Loucy (cell line): ENCODE measurements around the gene FGF8.

Experiments
- H2AFZ ChIP-seq: fragments of 200-600 bp; sonication (generic); 2 replicates; pipeline ENCODE4 v1.6.0; 2016; ENCODE audit warnings: antibody characterized with exemption, mild to moderate bottlenecking, low read length, moderate library complexity
- H3F3A ChIP-seq: fragments of 200-600 bp; 2 replicates; pipeline ENCODE4 v1.6.0; 2016; ENCODE audit warnings: antibody characterized with exemption, low read depth, mild to moderate bottlenecking
- H3K27me3 ChIP-seq: fragments of 200-600 bp; sonication (generic); 2 replicates; pipeline ENCODE4 v1.6.1; 2014; ENCODE audit warnings: low read length, mild to moderate bottlenecking; ENCODE audit not compliant: insufficient read depth, poor library complexity, severe bottlenecking
- H3K36me3 ChIP-seq: fragments of 200-600 bp; sonication (generic); 2 replicates; pipeline ENCODE4 v1.6.1; 2016; ENCODE audit warnings: low read length; ENCODE audit not compliant: insufficient read depth
- H3K4me1 ChIP-seq: fragments of 200-600 bp; sonication (generic); 2 replicates; pipeline ENCODE4 v1.5.1; 2014; ENCODE audit warnings: low read length, mild to moderate bottlenecking; ENCODE audit not compliant: insufficient read depth, poor library complexity, severe bottlenecking
- H3K4me2 ChIP-seq: fragments of 200-600 bp; sonication (generic); 2 replicates; pipeline ENCODE4 v1.6.0; 2014; ENCODE audit warnings: antibody characterized with exemption, low read length, low read depth, mild to moderate bottlenecking; ENCODE audit not compliant: poor library complexity, severe bottlenecking
- H3K4me3 ChIP-seq: fragments of 200-600 bp; sonication (generic); 2 replicates; pipeline ENCODE4 v1.5.1; 2014; ENCODE audit warnings: low read length, mild to moderate bottlenecking, mixed read lengths; ENCODE audit not compliant: poor library complexity, severe bottlenecking
- H3K79me2 ChIP-seq: fragments of 200-600 bp; sonication (generic); 2 replicates; pipeline ENCODE4 v1.6.1; 2014; ENCODE audit warnings: low read length; ENCODE audit not compliant: insufficient read depth
- H3K9ac ChIP-seq: fragments of 200-600 bp; sonication (generic); 2 replicates; pipeline ENCODE4 v1.6.0; 2014; ENCODE audit warnings: mild to moderate bottlenecking, low read depth, low read length, moderate library complexity; ENCODE audit not compliant: poor library complexity, severe bottlenecking
- H3K9me2 ChIP-seq: fragments of 200-600 bp; sonication (generic); replicated peaks from 2 replicates; pipeline ENCODE4 v1.6.1; 2016; ENCODE audit warnings: low read depth, low read length, mixed read lengths
- H3K9me3 ChIP-seq: fragments of 200-600 bp; sonication (generic); 2 replicates; pipeline ENCODE4 v1.6.1; 2014; ENCODE audit warnings: mild to moderate bottlenecking, antibody characterized with exemption, low read length, low read depth; ENCODE audit not compliant: insufficient read depth
- H4K20me1 ChIP-seq: fragments of 200-600 bp; sonication (generic); 2 replicates; pipeline ENCODE4 v1.6.0; 2014; ENCODE audit warnings: antibody characterized with exemption, low read length, mild to moderate bottlenecking; ENCODE audit not compliant: insufficient read depth, poor library complexity, severe bottlenecking
- EZH2phosphoT487 ChIP-seq: fragments of 200-600 bp; IDR thresholded peaks from 2 replicates; pipeline ENCODE4 v1.6.1; 2018; ENCODE audit warnings: antibody characterized with exemption, mild to moderate bottlenecking, moderate library complexity, borderline replicate concordance
- TF ChIP-seq, protein P1 (sequence below): fragments of 200-600 bp; sonication (generic); conservative IDR thresholded peaks from 2 replicates; pipeline ENCODE4 v1.5.1; 2014; ENCODE audit warnings: mild to moderate bottlenecking, antibody characterized with exemption, low read length

FGF8 gene

DNA sequence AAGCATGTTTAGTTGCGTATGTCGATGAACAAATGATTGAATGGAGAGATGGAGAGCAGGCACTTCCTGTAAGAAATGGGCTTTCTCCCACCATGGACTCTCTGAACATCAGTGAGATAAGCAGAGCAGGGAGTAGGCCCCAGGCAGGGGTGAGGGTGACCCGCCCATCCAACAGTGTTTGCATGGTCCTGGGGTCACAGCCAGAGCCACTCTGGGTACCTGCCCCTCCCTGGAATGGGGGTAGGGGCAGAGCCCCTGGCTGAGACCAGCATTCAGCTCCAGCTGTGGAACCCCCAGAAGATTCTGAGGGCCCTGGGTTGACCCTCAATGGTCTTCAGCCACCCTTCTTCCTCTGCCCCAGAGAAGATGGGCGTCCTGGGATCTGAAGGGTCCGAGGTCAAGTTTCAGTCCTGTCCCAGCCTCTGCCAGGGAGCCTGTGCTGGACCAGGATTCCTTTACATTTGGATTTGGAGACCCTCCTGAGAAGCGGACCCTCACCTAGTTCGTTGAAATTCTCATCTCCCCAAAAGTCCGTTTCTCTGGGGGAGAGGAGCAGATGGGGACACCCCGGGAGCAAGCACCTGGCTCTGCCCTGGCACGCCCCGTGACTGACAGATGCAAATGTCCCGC lies 2.4 kb upstream of the FGF8 start:
- Histone ChIP-seq H4K20me1 (peaks cover 5% of the 10 kb centered on the region), H3K9ac (no peak overlapping the region), H3K36me3 (no peaks in the 10 kb centered on the region), H3F3A (no peaks in the 10 kb centered on the region), H3K27me3 (no peaks in the 10 kb centered on the region), H3K4me1 (peaks cover 6% of the 10 kb centered on the region), H3K4me3 (no peak overlapping the region), H3K4me2 (no peak overlapping the region), H2AFZ (no peak overlapping the region), H3K9me3 (no peaks in the 10 kb centered on the region), H3K9me2 (no peaks in the 10 kb centered on the region), H3K79me2 (peaks cover 14% of the 10 kb centered on the region; the same call in 1 of the 2 replicates)
- TF ChIP-seq EZH2phosphoT487: no peak
- TF ChIP-seq, protein P1, sequence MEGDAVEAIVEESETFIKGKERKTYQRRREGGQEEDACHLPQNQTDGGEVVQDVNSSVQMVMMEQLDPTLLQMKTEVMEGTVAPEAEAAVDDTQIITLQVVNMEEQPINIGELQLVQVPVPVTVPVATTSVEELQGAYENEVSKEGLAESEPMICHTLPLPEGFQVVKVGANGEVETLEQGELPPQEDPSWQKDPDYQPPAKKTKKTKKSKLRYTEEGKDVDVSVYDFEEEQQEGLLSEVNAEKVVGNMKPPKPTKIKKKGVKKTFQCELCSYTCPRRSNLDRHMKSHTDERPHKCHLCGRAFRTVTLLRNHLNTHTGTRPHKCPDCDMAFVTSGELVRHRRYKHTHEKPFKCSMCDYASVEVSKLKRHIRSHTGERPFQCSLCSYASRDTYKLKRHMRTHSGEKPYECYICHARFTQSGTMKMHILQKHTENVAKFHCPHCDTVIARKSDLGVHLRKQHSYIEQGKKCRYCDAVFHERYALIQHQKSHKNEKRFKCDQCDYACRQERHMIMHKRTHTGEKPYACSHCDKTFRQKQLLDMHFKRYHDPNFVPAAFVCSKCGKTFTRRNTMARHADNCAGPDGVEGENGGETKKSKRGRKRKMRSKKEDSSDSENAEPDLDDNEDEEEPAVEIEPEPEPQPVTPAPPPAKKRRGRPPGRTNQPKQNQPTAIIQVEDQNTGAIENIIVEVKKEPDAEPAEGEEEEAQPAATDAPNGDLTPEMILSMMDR: no peak

DNA sequence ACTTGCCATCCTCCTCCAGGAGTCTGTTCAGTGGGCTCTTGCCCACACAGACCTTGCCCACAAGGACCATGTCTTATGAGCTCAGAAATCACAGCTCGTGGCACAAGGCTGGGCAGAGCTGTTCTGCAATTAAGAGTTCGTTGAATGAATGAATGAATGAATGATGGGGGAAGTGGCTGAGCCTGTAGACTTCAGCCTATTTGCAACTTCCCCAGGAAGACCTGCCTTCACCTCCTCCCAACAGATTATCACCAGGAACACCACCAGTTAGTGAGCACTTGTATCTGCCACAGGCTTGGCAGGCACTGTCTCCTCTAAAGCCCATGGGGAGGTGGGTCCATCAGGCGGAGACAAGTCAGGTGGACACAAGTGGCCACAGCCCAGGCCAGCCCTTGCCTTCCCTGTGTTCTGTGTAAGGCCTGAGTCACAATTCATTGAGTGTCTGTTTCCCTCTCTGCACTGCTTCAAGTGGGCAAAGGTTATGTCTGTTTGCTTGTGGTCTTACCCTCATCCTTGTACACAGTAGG lies 1.8 kb upstream of the FGF8 start:
- no peak for TF ChIP-seq EZH2phosphoT487
- TF ChIP-seq, protein P1: no peak
- Histone ChIP-seq H3K4me2 (no peak overlapping the region), H3K9me3 (no peaks in the 10 kb centered on the region), H3K4me1 (peaks cover 6% of the 10 kb centered on the region), H3K9me2 (no peaks in the 10 kb centered on the region), H3K79me2 (peaks cover 10% of the 10 kb centered on the region; the same call in 1 of the 2 replicates), H3K27me3 (no peaks in the 10 kb centered on the region), H3F3A (no peaks in the 10 kb centered on the region), H3K36me3 (no peaks in the 10 kb centered on the region), H3K4me3 (no peak overlapping the region), H3K9ac (no peak overlapping the region), H2AFZ (no peak overlapping the region), H4K20me1 (peaks cover 5% of the 10 kb centered on the region)

DNA sequence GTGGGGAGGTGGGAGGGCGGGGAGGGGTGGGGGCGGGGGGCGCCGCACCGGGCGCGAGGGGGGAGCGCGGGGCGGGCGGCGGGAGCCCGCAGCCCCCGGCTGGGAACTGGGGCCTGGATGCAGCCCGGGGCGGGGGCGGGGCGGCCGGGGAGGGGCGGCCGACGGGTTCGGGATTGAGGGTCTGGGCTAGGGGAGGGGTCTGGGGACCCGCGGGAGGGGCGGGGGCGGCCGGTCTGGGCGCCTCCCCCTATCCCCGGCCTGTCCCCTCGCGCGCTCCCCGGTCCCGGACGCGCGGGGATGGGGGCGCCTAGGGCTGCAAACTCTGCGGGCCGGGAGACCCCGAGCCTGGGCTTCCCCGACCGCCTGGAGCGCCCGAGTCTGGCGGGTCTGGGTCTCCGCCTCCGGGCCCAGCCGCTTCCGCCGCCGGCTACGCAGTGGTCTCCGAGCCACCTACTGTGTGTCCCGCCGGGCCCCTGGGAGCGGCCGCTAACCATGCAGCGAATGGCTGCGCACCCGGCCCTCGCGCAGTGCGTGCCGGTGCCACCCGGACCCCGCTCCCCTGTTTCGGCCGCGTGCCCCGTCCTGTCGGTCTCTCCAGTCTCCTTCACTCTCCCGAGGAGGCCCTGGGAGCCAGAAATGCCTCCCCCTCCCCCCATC lies 375 bp upstream of the FGF8 start:
- Histone ChIP-seq H3K79me2 (no peaks in the 10 kb centered on the region), H3K9ac (no peak overlapping the region), H3K36me3 (no peaks in the 10 kb centered on the region), H3K4me1 (no peaks in the 10 kb centered on the region), H3K9me3 (no peaks in the 10 kb centered on the region), H4K20me1 (peaks cover 5% of the 10 kb centered on the region), H3F3A (no peaks in the 10 kb centered on the region), H2AFZ (no peak overlapping the region), H3K27me3 (no peaks in the 10 kb centered on the region), H3K4me2 (no peak overlapping the region), H3K9me2 (no peaks in the 10 kb centered on the region), H3K4me3 (no peak overlapping the region)
- TF ChIP-seq, protein P1: no peak
- TF ChIP-seq EZH2phosphoT487: no peak
